Sigmoid colon (tissue), 7 donors: ENCODE results near the gene TMEM127. TPM values are rescaled to one million over a fixed set of nuclear protein-coding genes. Genes with fewer than 3 reads are reported as not detected.
A peak's percentile ranks its signal among the peaks of the same experiment; 100 is the strongest.

Experiments used
- DNase-seq: peaks from one replicate; pipeline ENCODE4 v3.0.0-alpha.2; 2019
- H3K27ac ChIP-seq, 4 donors: fragments of 200-600 bp; sonication (generic); one replicate each; pipeline ENCODE4 v1.5.1; 2016 to 2019; ENCODE audit warnings: mild to moderate bottlenecking in 1 of 4
- H3K27me3 ChIP-seq, 3 donors: fragments of 200-600 bp; sonication (generic); one replicate each; pipeline ENCODE4 v1.5.1; 2019; ENCODE audit warnings: mild to moderate bottlenecking in 1 of 3
- H3K36me3 ChIP-seq, 4 donors: fragments of 200-600 bp; sonication (generic); one replicate each; pipeline ENCODE4 v1.5.1; 2016 to 2019
- H3K4me1 ChIP-seq, 4 donors: fragments of 200-600 bp; sonication (generic); one replicate each; pipeline ENCODE4 v1.5.1; 2017 to 2019
- H3K4me3 ChIP-seq, 4 donors: fragments of 200-600 bp; sonication (generic); one replicate each; pipeline ENCODE4 v1.5.1; 2017 to 2019; ENCODE audit warnings: mild to moderate bottlenecking in 2 of 4, moderate library complexity in 1 of 4
- H3K9me3 ChIP-seq, 4 donors: fragments of 200-600 bp in 3 of 4; sonication (generic) in 3 of 4; one replicate each; pipeline versions ENCODE4 v1.5.1 to v1.6.1; 2013 to 2019
- CTCF ChIP-seq, 4 experiments: fragments of 450-650 bp in 3 of 4; fragments of 200-600 bp in 1 of 4; IDR thresholded peaks; one replicate each; pipeline ENCODE4 v1.5.1; 2016 to 2019; ENCODE audit warnings: antibody characterized with exemption in 4 of 4, mild to moderate bottlenecking in 3 of 4, moderate library complexity in 2 of 4
- EP300 ChIP-seq, 4 donors: sonication (generic); formaldehyde crosslinking; IDR thresholded peaks; one replicate each; pipeline ENCODE4 v1.6.1; 2017; ENCODE audit warnings: antibody characterized with exemption in 4 of 4
- POLR2A ChIP-seq, 2 donors: fragments of 450-650 bp; IDR thresholded peaks; one replicate each; pipeline ENCODE4 v1.6.1; 2016; ENCODE audit warnings: antibody characterized with exemption in 2 of 2, mild to moderate bottlenecking in 2 of 2, moderate library complexity in 2 of 2
- POLR2AphosphoS5 ChIP-seq, 4 donors: sonication (generic); formaldehyde crosslinking; IDR thresholded peaks; one replicate each; pipeline ENCODE4 v1.6.1; 2017; ENCODE audit warnings: antibody characterized with exemption in 4 of 4
- WGBS, 2 donors: extraction: QIAGEN DNeasy Blood & Tissue Kit; methylation state at CpG; one replicate each; pipeline ENCODE4 v1.1.7; 2013; 5-methylcytosine and 5-hydroxymethylcytosine counted together
- intact Hi-C: fragments of 100-400 bp; cut with DNase I; formaldehyde crosslinking; loops from one replicate; pipeline ENCODE4 v1.15.1; 2023
- polyA plus RNA-seq, 3 donors: library from polyadenylated mRNA; stranded (reverse); fragments of 200-250 nt; gene quantifications; one replicate each; pipeline ENCODE4 v1.2.3, GENCODE V29; 2013
- total RNA-seq, 4 donors: library from RNA; depleted of rRNA; stranded (reverse); fragments of >200 nt; gene quantifications; one replicate each; pipeline ENCODE4 v1.1.0, GENCODE V29; 2016
- donor health status: healthy with polysubstance abuse.
- donor health status: Bipolar disorder and iron deficiency.
- donor health status: healthy.

Gene TMEM127
- total and polyA plus RNA-seq, 7 donors = 10.8 to 40.1 (median 27.4) TPM

DNA sequence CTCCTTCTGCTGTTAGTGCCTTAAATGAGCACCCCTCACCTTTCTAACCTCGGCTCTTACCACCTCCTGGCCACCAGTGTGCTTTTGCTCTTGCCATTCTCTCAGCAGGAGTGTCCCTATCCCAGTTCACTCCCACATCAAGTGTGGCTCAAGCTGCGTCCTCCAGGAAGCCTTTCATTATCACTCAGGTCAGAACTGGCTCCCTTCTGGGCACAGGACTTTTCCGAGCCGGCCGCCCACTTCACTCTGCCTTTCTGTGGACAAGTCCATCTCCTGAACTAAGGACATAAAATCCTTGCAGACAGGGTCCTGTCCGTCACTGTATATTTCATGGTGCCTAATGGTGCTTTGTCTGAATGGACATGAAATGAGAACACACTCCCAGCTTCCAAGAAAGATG is 15.6 kb downstream of the TMEM127 start:
- Histone ChIP-seq H3K27ac (peak overlapping the region in 1 of 4 donors; percentile 11), H3K27me3 (no peaks in the 10 kb centered on the region), H3K4me3 (no peak overlapping the region), H3K4me1 (peaks cover 0 to 20% (median 8%) of the 10 kb centered on the region in 4 donors), H3K9me3 (no peaks in the 10 kb centered on the region), H3K36me3 (peaks cover 11 to 36% (median 28%) of the 10 kb centered on the region in 4 donors)
- peak; percentile 37 for DNase-seq
- 91 to 94% methylated on average over 6 of the region's 6 CpGs for WGBS, 2 donors
- TF ChIP-seq EP300 (IDR thresholded peaks at IDR 0.05) = no peak
- intact Hi-C loops = no loop called here

DNA sequence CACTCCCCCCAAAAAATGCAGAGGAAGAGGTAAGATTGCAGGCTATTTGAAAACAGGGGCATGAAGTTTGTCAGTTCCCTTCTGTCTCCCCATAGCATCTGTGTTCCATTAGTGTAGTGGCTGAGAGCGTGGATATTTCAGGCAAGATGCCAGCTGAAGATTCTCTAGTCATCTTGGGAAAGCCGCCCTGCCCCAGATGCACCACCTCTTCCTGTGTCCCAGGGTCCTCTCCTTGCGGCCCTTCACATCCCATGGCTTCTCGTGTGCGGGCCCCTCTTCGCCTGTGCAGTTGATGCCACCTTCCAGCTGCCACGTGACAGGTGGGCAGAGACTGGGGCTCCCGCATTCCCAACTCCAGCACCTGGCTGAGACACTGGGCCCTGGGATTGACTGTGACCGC is 16.1 kb downstream of the TMEM127 start:
- peak overlapping the region in 1 of 4 donors; percentile 11 for H3K27ac ChIP-seq
- H3K36me3 ChIP-seq = peaks cover 11 to 31% (median 24%) of the 10 kb centered on the region in 4 donors
- WGBS, 2 donors = 91 to 93% methylated on average over 9 of the region's 9 CpGs
- intact Hi-C loops = no loop called here
- H3K9me3 ChIP-seq = no peaks in the 10 kb centered on the region
- peak; percentile 70 for DNase-seq
- no peak overlapping the region for H3K4me3 ChIP-seq
- TF ChIP-seq POLR2AphosphoS5 (IDR thresholded peaks at IDR 0.05) = no peak
- no peak for TF ChIP-seq POLR2A (IDR thresholded peaks at IDR 0.05)
- TF ChIP-seq EP300 (IDR thresholded peaks at IDR 0.05) = no peak
- H3K27me3 ChIP-seq = no peaks in the 10 kb centered on the region
- peaks cover 0 to 20% (median 8%) of the 10 kb centered on the region in 4 donors for H3K4me1 ChIP-seq

DNA sequence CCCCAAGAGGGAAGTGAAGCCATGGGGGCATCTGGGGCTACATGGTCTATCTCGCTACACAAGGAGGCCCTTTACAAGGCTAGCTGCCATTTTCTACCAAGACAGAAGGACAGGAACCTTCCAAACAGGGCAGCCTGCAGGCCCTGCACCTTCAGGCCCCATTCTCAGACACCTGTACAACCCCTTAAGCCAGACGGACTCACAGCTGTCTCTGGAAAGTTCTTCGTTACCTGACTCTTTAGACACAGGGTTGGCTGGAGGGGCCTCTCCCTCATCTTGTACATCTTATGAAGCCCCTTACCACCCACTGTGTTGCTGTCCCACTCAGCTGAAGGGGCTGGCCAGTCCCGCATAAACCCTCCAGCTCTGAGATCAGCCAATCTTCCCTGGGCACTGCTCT is 17.2 kb downstream of the TMEM127 start:
- intact Hi-C loops = no loop called here
- peaks cover 0 to 20% (median 8%) of the 10 kb centered on the region in 4 donors for H3K4me1 ChIP-seq
- 93 to 95% methylated on average over 4 of the region's 4 CpGs for WGBS, 2 donors
- no peaks in the 10 kb centered on the region for H3K9me3 ChIP-seq
- H3K36me3 ChIP-seq = peaks cover 5 to 20% (median 14%) of the 10 kb centered on the region in 4 donors
- H3K4me3 ChIP-seq = no peak overlapping the region
- TF ChIP-seq POLR2AphosphoS5 (IDR thresholded peaks at IDR 0.05) = no peak
- no peak for TF ChIP-seq POLR2A (IDR thresholded peaks at IDR 0.05)
- TF ChIP-seq EP300 (IDR thresholded peaks at IDR 0.05) = no peak
- no peak for TF ChIP-seq CTCF (IDR thresholded peaks at IDR 0.05)
- H3K27me3 ChIP-seq = no peaks in the 10 kb centered on the region
- DNase-seq = peak; percentile 38
- H3K27ac ChIP-seq = no peak overlapping the region

DNA sequence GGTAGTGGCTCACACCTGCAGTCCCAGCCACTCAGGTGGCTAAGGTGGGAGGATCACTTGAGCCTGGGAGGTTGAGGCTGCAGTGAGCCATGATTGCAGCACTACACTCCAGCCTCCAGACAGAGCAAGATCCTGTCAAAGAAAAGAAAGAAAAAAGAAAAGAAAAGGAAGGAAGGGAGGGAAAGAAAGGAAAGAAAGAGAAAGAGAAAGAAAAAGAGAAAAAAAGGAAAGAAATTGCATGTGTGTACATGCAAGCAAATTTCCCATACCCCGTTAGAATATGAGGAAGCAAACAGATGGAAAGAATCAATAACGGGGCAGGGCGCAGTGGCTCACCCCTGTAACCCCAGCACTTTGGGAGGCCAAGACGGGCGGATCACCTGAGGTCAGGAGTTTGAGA is 17.9 kb downstream of the TMEM127 start:
- no peak for TF ChIP-seq CTCF (IDR thresholded peaks at IDR 0.05)
- no peak for TF ChIP-seq POLR2AphosphoS5 (IDR thresholded peaks at IDR 0.05)
- no peak for TF ChIP-seq POLR2A (IDR thresholded peaks at IDR 0.05)
- TF ChIP-seq EP300 (IDR thresholded peaks at IDR 0.05) = no peak
- 87 to 88% methylated on average over 5 of the region's 5 CpGs for WGBS, 2 donors
- Histone ChIP-seq H3K27ac (no peak overlapping the region), H3K4me1 (peaks cover 0 to 20% (median 8%) of the 10 kb centered on the region in 4 donors), H3K9me3 (no peaks in the 10 kb centered on the region), H3K36me3 (peaks cover 0 to 13% (median 6%) of the 10 kb centered on the region in 4 donors), H3K27me3 (no peaks in the 10 kb centered on the region), H3K4me3 (no peak overlapping the region)
- intact Hi-C loops = no loop called here
- peak; percentile 48 for DNase-seq

GRCh38 chr2:96247009-96247408 is 18.8 kb downstream of the TMEM127 start:
- no peak for TF ChIP-seq POLR2AphosphoS5 (IDR thresholded peaks at IDR 0.05)
- no peak for TF ChIP-seq EP300 (IDR thresholded peaks at IDR 0.05)
- TF ChIP-seq CTCF (IDR thresholded peaks at IDR 0.05) = no peak
- TF ChIP-seq POLR2A (IDR thresholded peaks at IDR 0.05) = no peak
- Histone ChIP-seq H3K9me3 (no peaks in the 10 kb centered on the region), H3K4me3 (no peak overlapping the region), H3K36me3 (peaks cover 0 to 4% (median under 1%) of the 10 kb centered on the region in 4 donors), H3K27ac (no peak overlapping the region), H3K4me1 (peaks cover 0 to 20% (median 7%) of the 10 kb centered on the region in 4 donors), H3K27me3 (no peaks in the 10 kb centered on the region)
- peak; percentile 55 for DNase-seq
- 85% methylated on average over 3 of the region's 3 CpGs for WGBS, 2 donors
- intact Hi-C loops = no loop called here
